Osteoblast (primary cell): Measurements from ENCODE around the gene NAA30. TPM values are rescaled to one million over a fixed set of nuclear protein-coding genes. Genes with fewer than 3 reads are reported as not detected.
"Not testable (repeated sequence)": the region's sequence is repeated elsewhere in the genome, so short reads cannot be mapped to it uniquely, and the experiment has no call there.

ENCODE experiments used
- DNase-seq: peaks from one replicate; pipeline ENCODE4 v3.0.0; 2011; ENCODE audit warnings: low spot score, mixed read lengths; ENCODE audit not compliant: insufficient read length; ENCODE audit errors: missing footprints
- H2AFZ ChIP-seq: 2 replicates; pipeline ENCODE4 v1.6.0; 2011; ENCODE audit warnings: mild to moderate bottlenecking, low read length
- H3K27ac ChIP-seq: 2 replicates; pipeline ENCODE4 v1.5.1; 2011; ENCODE audit warnings: mild to moderate bottlenecking, low read depth, low read length, moderate library complexity
- H3K27me3 ChIP-seq: 2 replicates; pipeline ENCODE4 v1.6.0; 2012; ENCODE audit warnings: mild to moderate bottlenecking, control low read depth, inconsistent platforms, low read length, moderate library complexity; ENCODE audit not compliant: insufficient read depth
- H3K36me3 ChIP-seq: 2 replicates; pipeline ENCODE4 v1.5.1; 2011; ENCODE audit warnings: mild to moderate bottlenecking, low read length, control low read depth, moderate library complexity; ENCODE audit not compliant: insufficient read depth
- H3K4me1 ChIP-seq: 2 replicates; pipeline ENCODE4 v1.5.1; 2011; ENCODE audit warnings: mild to moderate bottlenecking, low read length, control low read depth, moderate library complexity; ENCODE audit not compliant: insufficient read depth
- H3K4me2 ChIP-seq: 2 replicates; pipeline ENCODE4 v1.6.0; 2011; ENCODE audit warnings: mild to moderate bottlenecking, low read length; ENCODE audit not compliant: insufficient read depth
- H3K4me3 ChIP-seq: fragments of 200-600 bp; sonication (generic); 3 replicates; pipeline ENCODE4 v1.5.1; 2012; ENCODE audit warnings: mild to moderate bottlenecking, low read length, inconsistent platforms; ENCODE audit not compliant: insufficient read depth
- H3K79me2 ChIP-seq: 2 replicates; pipeline ENCODE4 v1.6.0; 2012; ENCODE audit warnings: mild to moderate bottlenecking, low read length, control low read depth, inconsistent platforms; ENCODE audit not compliant: insufficient read depth
- H3K9me3 ChIP-seq: 2 replicates; pipeline ENCODE4 v1.5.1; 2011; ENCODE audit warnings: low read depth, low read length, control low read depth
- H4K20me1 ChIP-seq: 2 replicates; pipeline ENCODE4 v1.6.0; 2012; ENCODE audit warnings: mild to moderate bottlenecking, low read length, control low read depth; ENCODE audit not compliant: insufficient read depth
- total RNA-seq: library from RNA; depleted of rRNA; stranded (reverse); fragments of >200 nt; gene quantifications from 2 replicates; pipeline ENCODE4 v1.2.3, GENCODE V29; 2012
- TF ChIP-seq, protein P1 (sequence below): IDR thresholded peaks from 2 replicates; pipeline ENCODE4 v1.5.1; 2011; ENCODE audit warnings: mild to moderate bottlenecking, low read depth, low read length, moderate library complexity; ENCODE audit errors: extremely low read depth

The NAA30 gene
- total RNA-seq, 1 donor = 19.5 TPM

DNA sequence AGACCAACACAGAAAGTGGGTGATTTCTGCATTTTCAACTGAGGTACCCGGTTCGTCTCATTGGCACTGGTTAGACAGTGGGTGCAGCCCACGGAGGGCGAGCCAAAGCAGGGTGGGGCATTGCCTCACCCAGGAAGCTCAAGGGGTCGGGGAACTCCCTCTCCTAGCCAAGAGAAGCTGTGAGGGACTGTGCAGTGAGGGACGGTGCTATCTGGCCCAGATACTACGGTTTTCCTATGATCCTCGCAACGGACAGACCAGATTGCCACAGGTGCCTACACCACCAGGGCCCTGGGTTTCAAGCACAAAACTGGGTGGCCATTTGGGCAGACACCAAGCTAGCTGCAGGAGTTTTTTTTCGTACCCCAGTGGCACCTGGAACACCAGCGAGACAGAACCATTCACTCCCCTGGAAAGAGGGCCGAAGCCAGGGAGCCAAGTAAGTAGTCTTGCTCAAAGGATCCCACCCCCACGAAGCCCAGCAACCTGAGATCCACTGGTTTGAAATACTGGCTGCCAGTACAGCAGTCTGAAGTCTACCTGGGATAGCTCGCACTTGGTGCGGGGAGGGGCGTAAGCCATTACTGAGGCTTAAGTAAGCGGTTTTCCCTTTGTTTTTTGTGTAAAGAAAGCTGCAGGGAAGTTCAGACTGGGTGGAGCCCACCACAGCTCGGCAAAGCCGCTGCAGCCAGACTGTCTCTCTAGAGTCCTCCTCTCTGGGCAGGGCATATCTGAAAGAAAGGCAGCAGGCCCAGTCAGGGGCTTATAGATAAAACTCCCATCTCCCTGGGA, 25.5 kb upstream of the NAA30 start:
- H3K9me3 ChIP-seq = no peaks in the 10 kb centered on the region
- H3K4me1 ChIP-seq = no peaks in the 10 kb centered on the region
- DNase-seq = no peak
- no peak overlapping the region for H3K4me2 ChIP-seq
- TF ChIP-seq, protein P1, sequence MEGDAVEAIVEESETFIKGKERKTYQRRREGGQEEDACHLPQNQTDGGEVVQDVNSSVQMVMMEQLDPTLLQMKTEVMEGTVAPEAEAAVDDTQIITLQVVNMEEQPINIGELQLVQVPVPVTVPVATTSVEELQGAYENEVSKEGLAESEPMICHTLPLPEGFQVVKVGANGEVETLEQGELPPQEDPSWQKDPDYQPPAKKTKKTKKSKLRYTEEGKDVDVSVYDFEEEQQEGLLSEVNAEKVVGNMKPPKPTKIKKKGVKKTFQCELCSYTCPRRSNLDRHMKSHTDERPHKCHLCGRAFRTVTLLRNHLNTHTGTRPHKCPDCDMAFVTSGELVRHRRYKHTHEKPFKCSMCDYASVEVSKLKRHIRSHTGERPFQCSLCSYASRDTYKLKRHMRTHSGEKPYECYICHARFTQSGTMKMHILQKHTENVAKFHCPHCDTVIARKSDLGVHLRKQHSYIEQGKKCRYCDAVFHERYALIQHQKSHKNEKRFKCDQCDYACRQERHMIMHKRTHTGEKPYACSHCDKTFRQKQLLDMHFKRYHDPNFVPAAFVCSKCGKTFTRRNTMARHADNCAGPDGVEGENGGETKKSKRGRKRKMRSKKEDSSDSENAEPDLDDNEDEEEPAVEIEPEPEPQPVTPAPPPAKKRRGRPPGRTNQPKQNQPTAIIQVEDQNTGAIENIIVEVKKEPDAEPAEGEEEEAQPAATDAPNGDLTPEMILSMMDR = no peak
- no peak overlapping the region for H2AFZ ChIP-seq
- no peaks in the 10 kb centered on the region for H3K79me2 ChIP-seq
- H3K27ac ChIP-seq = no peak overlapping the region
- no peaks in the 10 kb centered on the region for H4K20me1 ChIP-seq
- H3K36me3 ChIP-seq = no peaks in the 10 kb centered on the region
- H3K27me3 ChIP-seq = peaks cover 7% of the 10 kb centered on the region
- H3K4me3 ChIP-seq = no peak overlapping the region

GRCh38 chr14:57370187-57370586, 20.2 kb upstream of the NAA30 start:
- H3K27ac ChIP-seq, H3K4me3 ChIP-seq, DNase-seq, H3K27me3 ChIP-seq, H2AFZ ChIP-seq, H4K20me1 ChIP-seq, H3K9me3 ChIP-seq, H3K36me3 ChIP-seq, H3K4me2 ChIP-seq, H3K79me2 ChIP-seq, H3K4me1 ChIP-seq: not testable (repeated sequence)

GRCh38 chr14:57371013-57371412, 19.4 kb upstream of the NAA30 start:
- H3K27me3 ChIP-seq = peaks cover 4% of the 10 kb centered on the region
- no peaks in the 10 kb centered on the region for H3K36me3 ChIP-seq
- H2AFZ ChIP-seq = no peak overlapping the region
- H4K20me1 ChIP-seq = no peaks in the 10 kb centered on the region
- TF ChIP-seq, protein P1 = no peak
- H3K4me1 ChIP-seq = no peaks in the 10 kb centered on the region
- H3K4me2 ChIP-seq = no peak overlapping the region
- H3K9me3 ChIP-seq = no peaks in the 10 kb centered on the region
- H3K79me2 ChIP-seq = no peaks in the 10 kb centered on the region
- H3K27ac ChIP-seq = no peak overlapping the region
- DNase-seq = no peak
- no peak overlapping the region for H3K4me3 ChIP-seq

DNA sequence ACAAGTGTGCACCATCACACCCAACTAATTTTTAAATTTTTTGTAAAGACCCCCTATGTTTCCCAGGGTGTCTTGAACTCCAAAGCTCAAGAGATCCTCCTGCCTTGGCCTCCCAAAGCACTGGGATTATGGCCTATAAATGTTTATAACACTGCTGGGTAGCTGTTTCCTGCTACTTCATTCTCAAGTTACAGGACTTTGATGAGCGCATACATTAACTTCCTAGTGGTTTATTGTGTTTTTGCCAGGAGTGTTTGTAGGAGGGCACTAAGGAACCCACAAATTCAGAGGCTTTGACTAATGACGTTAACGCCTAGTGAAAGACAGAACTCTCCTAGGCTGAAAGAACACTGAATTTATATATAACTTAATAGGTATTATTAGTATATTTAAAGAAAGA, 15.2 kb upstream of the NAA30 start:
- H3K79me2 ChIP-seq = no peaks in the 10 kb centered on the region
- TF ChIP-seq, protein P1 = no peak
- no peaks in the 10 kb centered on the region for H3K9me3 ChIP-seq
- no peak overlapping the region for H3K4me3 ChIP-seq
- H4K20me1 ChIP-seq = no peaks in the 10 kb centered on the region
- no peak for DNase-seq
- no peak overlapping the region for H3K4me2 ChIP-seq
- H3K27ac ChIP-seq = no peak overlapping the region
- H3K27me3 ChIP-seq = no peaks in the 10 kb centered on the region
- H3K36me3 ChIP-seq = no peaks in the 10 kb centered on the region
- H2AFZ ChIP-seq = no peak overlapping the region
- H3K4me1 ChIP-seq = no peaks in the 10 kb centered on the region
